ENCODE results near the gene GPC4.

Gene GPC4

DNA sequence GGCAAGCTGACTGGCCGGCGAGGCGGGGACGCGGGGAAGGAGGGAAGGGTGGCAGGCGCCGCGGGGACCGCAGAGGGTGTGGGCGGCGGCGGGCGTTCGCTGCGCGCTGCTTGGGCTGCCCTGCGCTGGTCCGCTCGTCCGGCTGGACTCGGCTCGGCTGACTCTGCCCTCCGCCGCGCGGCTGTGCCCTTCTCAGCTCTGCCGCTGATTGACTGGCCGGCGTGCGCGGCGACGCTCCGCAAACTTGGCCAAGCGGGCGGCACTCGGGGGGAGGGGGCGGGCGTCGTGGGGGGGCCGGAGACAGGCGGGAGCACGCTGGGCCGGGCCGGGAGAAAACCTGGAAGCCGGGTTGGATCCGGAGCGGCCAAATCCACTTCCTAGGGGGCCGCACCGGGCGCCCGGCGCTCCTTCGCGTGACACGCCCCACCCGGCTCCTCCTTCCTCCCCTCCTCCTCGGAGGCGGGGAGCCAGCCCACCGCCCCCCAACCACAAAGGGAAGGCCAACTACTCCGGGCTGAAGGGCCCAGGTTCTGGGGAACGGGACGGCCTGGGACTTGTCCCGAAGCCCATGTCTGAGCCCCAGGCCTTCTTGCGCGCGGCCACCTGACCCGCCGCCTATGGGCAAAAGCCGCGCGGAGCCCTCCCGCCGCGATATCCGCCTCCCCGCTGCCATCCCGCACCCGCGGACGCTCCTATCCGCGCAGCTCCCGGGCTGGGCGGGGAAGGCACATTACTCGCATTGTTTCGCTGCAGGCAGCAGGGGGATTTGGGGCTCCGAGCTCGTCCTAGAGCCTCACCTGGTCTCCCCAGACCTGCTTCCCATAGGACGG, at the start of gene GPC4:
GPC4 (minus strand) TSS at position 214 of the 830 bp plus-strand sequence. CDS start 524 bp downstream, outside the sequence.
- H3K9me3 ChIP-seq (ENCODE audit: low read length): no peaks in the 10 kb centered on the region
- TF ChIP-seq, protein P1, sequence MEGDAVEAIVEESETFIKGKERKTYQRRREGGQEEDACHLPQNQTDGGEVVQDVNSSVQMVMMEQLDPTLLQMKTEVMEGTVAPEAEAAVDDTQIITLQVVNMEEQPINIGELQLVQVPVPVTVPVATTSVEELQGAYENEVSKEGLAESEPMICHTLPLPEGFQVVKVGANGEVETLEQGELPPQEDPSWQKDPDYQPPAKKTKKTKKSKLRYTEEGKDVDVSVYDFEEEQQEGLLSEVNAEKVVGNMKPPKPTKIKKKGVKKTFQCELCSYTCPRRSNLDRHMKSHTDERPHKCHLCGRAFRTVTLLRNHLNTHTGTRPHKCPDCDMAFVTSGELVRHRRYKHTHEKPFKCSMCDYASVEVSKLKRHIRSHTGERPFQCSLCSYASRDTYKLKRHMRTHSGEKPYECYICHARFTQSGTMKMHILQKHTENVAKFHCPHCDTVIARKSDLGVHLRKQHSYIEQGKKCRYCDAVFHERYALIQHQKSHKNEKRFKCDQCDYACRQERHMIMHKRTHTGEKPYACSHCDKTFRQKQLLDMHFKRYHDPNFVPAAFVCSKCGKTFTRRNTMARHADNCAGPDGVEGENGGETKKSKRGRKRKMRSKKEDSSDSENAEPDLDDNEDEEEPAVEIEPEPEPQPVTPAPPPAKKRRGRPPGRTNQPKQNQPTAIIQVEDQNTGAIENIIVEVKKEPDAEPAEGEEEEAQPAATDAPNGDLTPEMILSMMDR (IDR thresholded peaks at IDR 0.05; ENCODE audit: low read length): no peak
- TF ChIP-seq EZH2 (IDR thresholded peaks at IDR 0.05; ENCODE audit: borderline replicate concordance, low read length): no peak
- H3K4me2 ChIP-seq (ENCODE audit: low read length): peak within 1 kb of the TSS; percentile 42; the same call in 1 of the 2 replicates
- no peaks in the 10 kb centered on the region for H3K36me3 ChIP-seq (ENCODE audit: insufficient read depth, low read length)
- H3K4me3 ChIP-seq (ENCODE audit: low read depth, low read length, poor library complexity, severe bottlenecking): peak within 1 kb of the TSS; percentile 37
- no peaks in the 10 kb centered on the region for H3K79me2 ChIP-seq (ENCODE audit: insufficient read depth, low read length)
- no peak within 1 kb of the TSS for H2AFZ ChIP-seq (ENCODE audit: low read length)
- H3K27ac ChIP-seq (ENCODE audit: low read depth, low read length, poor library complexity, severe bottlenecking): no peak within 1 kb of the TSS
- H3K9me2 ChIP-seq (ENCODE audit: low read depth, low read length): no peaks in the 10 kb centered on the region
- H3K4me1 ChIP-seq (ENCODE audit: insufficient read depth, low read length, severe bottlenecking): no peaks in the 10 kb centered on the region
- no peak within 1 kb of the TSS for H3K9ac ChIP-seq (ENCODE audit: low read length)
- no peaks in the 10 kb centered on the region for H3K27me3 ChIP-seq (ENCODE audit: insufficient read depth, low read length)
- no peaks in the 10 kb centered on the region for H4K20me1 ChIP-seq (ENCODE audit: insufficient read depth, low read length)
- H3F3A ChIP-seq (ENCODE audit: insufficient read depth, low read length): no peaks in the 10 kb centered on the region

- Histone ChIP-seq H3K36me3 (ENCODE audit: insufficient read depth, low read length) (no peaks in the 10 kb centered on the region), H3K27me3 (ENCODE audit: insufficient read depth, low read length) (no peaks in the 10 kb centered on the region), H4K20me1 (ENCODE audit: insufficient read depth, low read length) (no peaks in the 10 kb centered on the region), H3K9me3 (ENCODE audit: low read length) (no peaks in the 10 kb centered on the region), H2AFZ (ENCODE audit: low read length) (no peak overlapping the region), H3K9me2 (ENCODE audit: low read depth, low read length) (no peaks in the 10 kb centered on the region), H3K9ac (ENCODE audit: low read length) (no peak overlapping the region), H3K4me2 (ENCODE audit: low read length) (no peak overlapping the region), H3K79me2 (ENCODE audit: insufficient read depth, low read length) (no peaks in the 10 kb centered on the region), H3F3A (ENCODE audit: insufficient read depth, low read length) (no peaks in the 10 kb centered on the region), H3K4me3 (ENCODE audit: low read depth, low read length, poor library complexity, severe bottlenecking) (no peak overlapping the region), H3K4me1 (ENCODE audit: insufficient read depth, low read length, severe bottlenecking) (no peaks in the 10 kb centered on the region), H3K27ac (ENCODE audit: low read depth, low read length, poor library complexity, severe bottlenecking) (no peak overlapping the region)
- TF ChIP-seq, protein P1 (IDR thresholded peaks at IDR 0.05; ENCODE audit: low read length): no peak
- TF ChIP-seq EZH2 (IDR thresholded peaks at IDR 0.05; ENCODE audit: borderline replicate concordance, low read length): no peak
Observed at GRCh38 chrX:133461231-133461630, 45.9 kb upstream of the GPC4 start.

GRCh38 chrX:133454924-133455323, 39.6 kb upstream of the GPC4 start:
- Histone ChIP-seq H3K4me2 (ENCODE audit: low read length) (no peak overlapping the region), H3K9ac (ENCODE audit: low read length) (no peak overlapping the region)

More at GRCh38 chrX:133454924-133455323, 39.6 kb upstream of the GPC4 start:
- H3K4me1 ChIP-seq (ENCODE audit: insufficient read depth, low read length, severe bottlenecking): no peaks in the 10 kb centered on the region
- no peaks in the 10 kb centered on the region for H3K9me3 ChIP-seq (ENCODE audit: low read length)
- H4K20me1 ChIP-seq (ENCODE audit: insufficient read depth, low read length): no peaks in the 10 kb centered on the region
- no peaks in the 10 kb centered on the region for H3K27me3 ChIP-seq (ENCODE audit: insufficient read depth, low read length)
- no peaks in the 10 kb centered on the region for H3K36me3 ChIP-seq (ENCODE audit: insufficient read depth, low read length)
- H3K27ac ChIP-seq (ENCODE audit: low read depth, low read length, poor library complexity, severe bottlenecking): no peak overlapping the region
- H3F3A ChIP-seq (ENCODE audit: insufficient read depth, low read length): no peaks in the 10 kb centered on the region
- TF ChIP-seq, protein P1 (IDR thresholded peaks at IDR 0.05; ENCODE audit: low read length): no peak
- TF ChIP-seq EZH2 (IDR thresholded peaks at IDR 0.05; ENCODE audit: borderline replicate concordance, low read length): no peak
- H3K79me2 ChIP-seq (ENCODE audit: insufficient read depth, low read length): no peaks in the 10 kb centered on the region
- no peak overlapping the region for H2AFZ ChIP-seq (ENCODE audit: low read length)
- H3K4me3 ChIP-seq (ENCODE audit: low read depth, low read length, poor library complexity, severe bottlenecking): no peak overlapping the region
- H3K9me2 ChIP-seq (ENCODE audit: low read depth, low read length): no peaks in the 10 kb centered on the region

All from OCI-LY1 (cell line).